ENCODE measurements around the gene FHL2.

DNA sequence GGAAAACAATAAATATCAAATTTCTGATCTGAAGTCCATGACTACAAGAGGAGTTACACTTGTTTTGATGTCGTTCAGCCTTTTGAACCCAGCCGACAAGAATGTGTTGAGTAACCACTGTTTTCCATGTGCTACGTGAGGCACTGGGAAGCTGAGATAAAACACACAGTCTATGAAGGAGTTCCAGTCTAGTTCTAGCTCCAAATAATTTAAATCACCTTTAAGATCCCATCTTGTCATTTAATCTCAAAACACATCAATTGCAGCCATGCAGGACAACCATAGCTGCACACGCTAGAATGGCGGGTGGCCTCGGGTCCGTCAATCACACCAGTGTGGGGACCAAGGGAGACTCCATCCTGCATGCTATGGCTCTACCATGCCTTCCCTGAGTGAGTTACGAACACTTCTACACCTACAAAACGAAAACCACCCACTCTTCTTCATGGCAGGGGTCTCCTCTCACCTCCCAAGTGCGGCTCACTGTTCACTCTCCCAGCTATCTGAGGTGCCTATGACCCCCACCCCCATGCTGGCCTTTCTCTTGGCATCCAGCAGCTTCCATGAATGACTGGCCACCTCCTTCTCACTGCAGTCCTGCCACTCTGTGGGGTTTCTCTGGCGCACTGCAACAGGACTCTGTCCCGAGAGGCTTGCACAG, 3.8 kb downstream of the FHL2 start:
- no peak for TF ChIP-seq POLR2A (IDR thresholded peaks at IDR 0.05)
- TF ChIP-seq, protein P1, sequence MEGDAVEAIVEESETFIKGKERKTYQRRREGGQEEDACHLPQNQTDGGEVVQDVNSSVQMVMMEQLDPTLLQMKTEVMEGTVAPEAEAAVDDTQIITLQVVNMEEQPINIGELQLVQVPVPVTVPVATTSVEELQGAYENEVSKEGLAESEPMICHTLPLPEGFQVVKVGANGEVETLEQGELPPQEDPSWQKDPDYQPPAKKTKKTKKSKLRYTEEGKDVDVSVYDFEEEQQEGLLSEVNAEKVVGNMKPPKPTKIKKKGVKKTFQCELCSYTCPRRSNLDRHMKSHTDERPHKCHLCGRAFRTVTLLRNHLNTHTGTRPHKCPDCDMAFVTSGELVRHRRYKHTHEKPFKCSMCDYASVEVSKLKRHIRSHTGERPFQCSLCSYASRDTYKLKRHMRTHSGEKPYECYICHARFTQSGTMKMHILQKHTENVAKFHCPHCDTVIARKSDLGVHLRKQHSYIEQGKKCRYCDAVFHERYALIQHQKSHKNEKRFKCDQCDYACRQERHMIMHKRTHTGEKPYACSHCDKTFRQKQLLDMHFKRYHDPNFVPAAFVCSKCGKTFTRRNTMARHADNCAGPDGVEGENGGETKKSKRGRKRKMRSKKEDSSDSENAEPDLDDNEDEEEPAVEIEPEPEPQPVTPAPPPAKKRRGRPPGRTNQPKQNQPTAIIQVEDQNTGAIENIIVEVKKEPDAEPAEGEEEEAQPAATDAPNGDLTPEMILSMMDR (IDR thresholded peaks at IDR 0.05) = no peak

Data from thyroid gland (tissue), 4 donors.